ENCODE measurements around the gene HOMEZ.
"Not testable (repeated sequence)": the region's sequence is repeated elsewhere in the genome, so short reads cannot be mapped to it uniquely, and the experiment has no call there.

Gene HOMEZ

DNA sequence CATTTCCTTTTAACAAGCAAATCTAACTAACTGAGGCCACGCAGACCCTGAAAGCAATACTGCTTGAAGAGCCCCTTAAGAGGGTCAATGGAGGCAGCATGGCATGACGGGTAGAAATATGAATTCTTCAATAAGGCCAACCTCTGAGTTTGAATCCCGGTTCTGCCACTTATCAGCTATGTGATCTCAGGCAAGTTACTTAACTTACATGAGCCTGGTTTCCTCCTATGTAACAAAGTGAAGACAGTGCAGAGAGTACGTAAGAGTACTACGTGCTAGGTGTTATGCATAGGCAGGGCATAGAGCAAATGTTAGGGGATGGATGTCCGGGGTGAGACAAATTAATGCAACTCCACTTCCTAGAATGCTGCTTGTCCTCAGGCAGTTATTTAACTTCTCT is 4.7 kb downstream of the HOMEZ start:
- DNase-seq (ENCODE audit: low spot score) = no peak

DNA sequence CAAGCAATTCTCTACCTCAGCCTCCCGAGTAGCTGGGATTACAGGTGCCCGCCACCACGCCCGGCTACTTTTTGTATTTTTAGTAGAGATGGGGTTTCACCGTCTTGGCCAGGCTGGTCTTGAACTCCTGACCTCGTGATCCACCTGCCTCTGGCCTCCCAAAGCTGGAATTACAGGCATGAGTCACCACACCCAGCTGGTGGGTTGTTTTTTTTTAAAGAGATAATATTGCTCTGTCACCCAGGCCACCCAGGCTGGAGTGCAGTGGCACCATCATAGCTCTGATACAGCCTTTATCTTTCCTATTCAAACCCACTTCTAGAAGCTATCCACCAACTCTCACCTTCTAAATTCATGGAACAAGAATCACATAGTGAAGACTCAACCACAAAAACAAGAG is 8.0 kb downstream of the HOMEZ start:
- not testable (repeated sequence) for DNase-seq (ENCODE audit: low spot score)

DNA sequence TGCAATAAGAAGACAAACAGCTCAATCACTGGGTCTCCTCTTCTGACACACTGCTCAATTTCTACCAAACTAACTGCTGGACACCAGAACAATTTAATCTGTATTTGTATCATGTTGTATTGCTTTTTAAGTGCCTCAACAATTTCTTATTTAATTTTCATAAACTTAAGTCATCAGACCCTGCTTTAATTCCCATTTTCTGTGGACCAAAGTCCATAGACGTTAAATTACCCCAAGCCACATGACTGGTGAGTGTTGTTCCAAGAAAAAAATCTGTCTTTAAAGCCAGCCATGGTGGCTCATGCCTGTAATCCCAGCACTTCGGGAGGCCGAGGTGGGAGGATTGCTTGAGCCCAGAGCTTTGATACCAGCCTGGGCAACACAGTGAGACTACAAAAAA is 8.7 kb downstream of the HOMEZ start:
- DNase-seq (ENCODE audit: low spot score) = no peak

DNA sequence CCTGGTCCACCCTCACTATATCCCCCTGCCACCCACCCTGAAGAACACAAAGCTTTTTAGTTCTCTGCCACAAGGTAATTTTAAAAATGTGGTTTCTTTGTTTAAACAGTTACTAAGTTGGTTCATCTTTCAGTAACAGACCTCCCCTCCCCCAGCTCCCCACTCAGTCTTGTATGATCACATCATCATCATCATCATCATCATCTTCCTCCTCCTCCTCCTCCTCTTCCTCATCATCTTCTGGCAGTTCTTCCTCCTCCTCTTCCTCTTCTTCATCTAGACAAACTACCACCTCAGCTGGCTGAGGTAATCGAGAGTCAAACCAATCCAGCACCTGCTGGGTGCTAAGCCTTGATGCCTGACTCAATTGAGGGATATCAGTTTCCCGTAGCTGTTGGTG is 10.5 kb downstream of the HOMEZ start:
- no peak for DNase-seq (ENCODE audit: low spot score)

DNA sequence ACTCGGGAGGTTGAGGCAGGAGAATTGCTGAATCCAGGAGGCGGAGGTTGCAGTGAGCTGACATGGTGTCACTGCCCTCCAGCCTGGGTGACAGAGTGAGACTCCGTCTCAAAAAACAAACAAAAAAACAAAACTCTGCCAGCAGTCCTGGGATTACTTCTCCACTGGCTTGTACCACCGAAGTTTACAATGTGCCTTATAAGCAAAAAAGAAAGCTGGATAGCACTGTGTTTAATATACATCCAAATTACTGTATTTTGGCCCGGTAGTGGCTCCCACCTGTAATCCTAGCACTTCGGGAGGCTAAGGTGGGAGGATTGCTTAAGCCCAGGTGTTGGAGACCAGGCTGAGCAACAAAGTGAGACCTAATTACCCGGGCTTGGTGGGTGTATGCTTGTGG is 16.7 kb downstream of the HOMEZ start:
- DNase-seq (ENCODE audit: low spot score) = no peak

DNA sequence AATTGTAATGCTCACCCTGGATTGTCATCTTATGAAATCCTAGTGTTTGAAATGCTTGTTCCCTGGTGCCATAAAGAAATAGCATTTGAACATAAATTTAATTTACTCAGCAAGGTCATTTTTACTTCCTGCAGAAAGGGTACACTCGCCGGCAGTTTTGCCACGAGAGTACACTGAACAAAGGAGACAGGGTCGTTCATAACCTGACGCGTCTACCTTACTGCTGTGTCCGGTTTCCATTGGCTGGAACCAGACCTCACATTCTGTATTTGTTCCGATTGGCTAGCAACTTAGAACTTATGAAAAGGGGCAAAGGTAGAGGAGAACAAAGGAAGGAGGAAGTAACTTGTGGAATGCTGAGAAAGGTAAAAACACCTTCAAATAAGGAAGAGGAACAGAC is 25.1 kb downstream of the HOMEZ start:
- DNase-seq (ENCODE audit: low spot score) = not testable (repeated sequence)

DNA sequence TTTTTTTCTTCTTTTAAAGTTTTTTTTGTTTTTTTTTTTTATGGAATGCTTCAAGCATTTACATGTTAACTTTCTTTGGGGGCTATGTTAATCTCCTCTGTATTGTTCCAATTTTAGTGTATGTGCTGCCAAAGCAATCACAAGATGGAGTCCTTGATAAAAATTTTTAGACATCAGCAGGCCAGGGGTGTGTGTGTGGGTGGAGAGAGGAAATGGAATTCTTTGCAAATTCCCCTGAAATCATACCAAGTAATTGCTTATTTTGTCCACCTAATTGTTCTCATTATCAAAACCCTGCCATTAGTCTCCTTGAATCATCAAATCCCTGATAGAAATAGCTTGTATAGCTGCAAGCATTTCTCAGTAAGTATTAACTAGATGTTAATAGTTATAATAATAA is 26.5 kb downstream of the HOMEZ start:
- no peak for DNase-seq (ENCODE audit: low spot score)

DNA sequence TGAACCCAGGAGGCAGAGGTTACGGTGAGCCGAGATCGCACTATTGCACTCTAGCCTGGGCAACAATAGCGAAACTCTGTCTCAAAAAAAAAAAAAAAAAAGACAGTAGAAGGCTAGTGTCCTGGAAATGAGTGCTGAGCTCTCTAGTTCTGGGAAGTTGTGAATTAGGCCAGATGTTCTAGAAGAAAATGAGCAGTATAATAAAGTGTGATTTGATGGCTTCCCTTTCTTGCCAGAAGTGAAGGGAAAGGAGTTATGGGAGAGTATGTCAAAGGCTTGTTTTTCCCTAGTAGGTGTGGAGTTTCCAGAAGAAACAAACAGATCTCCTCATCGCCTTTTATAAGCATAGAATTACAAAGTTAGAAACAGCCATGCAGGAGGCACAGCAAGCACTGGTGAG is 27.7 kb downstream of the HOMEZ start:
- DNase-seq (ENCODE audit: low spot score) = no peak

DNA sequence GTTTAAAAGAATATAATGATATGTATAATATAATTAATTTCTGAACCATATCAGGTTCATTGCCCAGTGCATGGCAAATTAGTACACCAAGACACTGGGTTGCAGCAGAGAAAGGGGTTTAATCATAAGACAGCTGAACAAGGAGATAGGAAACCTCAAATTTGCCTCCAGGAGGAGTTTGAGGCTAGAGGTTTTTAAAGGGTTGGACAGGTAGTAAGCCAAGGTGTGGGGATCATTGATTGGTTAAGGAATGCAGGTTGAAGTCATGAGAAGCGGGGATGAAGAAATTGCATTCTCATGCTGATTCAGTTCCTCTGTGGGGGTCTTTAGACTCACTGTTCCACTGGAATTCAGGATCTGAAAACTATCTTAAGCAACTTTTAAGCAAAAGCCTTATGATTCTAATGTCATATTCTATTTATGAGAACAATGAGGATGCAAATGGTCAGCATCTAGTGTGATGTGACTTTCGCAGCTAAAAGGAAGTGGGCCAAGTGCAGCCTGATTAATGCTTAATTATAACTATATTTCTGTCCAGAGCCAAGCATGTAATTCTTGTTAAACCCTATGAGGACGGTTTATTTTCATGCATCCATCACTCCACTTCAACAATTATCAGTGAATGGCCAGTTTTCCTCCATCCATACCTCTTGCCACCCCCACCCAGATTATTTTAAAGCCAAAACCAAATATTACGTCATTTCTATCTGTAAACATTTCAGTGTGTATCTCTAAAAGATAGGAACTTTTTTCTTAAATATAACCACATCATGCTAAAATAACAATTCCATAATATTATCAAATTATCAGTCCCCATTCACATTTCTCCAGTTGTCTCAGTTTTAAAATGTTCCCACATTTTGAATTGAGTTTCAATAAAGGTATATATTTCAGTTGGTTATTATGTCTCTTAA is 33.3 kb downstream of the HOMEZ start:
- no peak for DNase-seq (ENCODE audit: low spot score)

DNA sequence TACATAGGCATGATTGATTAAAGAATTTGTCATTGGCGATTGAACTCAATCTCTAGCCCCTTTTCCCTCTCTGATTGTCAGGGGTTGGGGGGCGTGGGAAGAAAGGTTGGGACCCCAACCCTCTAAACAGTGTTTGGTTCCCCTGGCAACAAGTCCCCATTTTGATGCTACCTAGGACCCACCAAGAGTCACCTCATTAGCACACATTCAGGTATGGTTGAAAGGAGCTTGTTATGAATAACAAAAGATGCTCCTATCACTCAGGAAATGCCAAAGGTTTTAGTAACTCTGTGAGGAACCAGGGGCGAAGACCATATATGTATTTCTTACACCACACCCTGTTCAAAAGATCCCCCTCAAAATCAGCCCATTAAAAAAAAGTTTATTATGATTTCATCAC is 33.9 kb downstream of the HOMEZ start:
- DNase-seq (ENCODE audit: low spot score) = no peak

DNA sequence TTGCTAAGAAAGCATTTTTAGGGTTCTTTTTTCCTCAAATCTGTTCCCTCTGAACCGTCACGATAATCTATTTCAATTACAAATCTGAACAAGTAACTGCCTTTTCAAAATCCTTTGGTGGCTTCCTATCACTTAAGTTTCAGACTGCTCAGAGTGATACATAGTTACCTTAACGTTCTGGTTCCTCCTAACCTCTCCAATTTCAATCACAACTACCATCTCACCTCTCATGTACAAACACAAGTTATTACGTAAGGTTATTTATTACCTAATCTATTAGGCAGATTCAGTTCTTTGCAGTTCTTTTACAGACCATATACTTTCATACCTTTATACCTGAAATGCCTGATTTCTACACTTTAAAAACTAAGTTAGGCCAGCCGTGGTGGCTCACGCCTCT is 36.1 kb downstream of the HOMEZ start:
- no peak for DNase-seq (ENCODE audit: low spot score)

DNA sequence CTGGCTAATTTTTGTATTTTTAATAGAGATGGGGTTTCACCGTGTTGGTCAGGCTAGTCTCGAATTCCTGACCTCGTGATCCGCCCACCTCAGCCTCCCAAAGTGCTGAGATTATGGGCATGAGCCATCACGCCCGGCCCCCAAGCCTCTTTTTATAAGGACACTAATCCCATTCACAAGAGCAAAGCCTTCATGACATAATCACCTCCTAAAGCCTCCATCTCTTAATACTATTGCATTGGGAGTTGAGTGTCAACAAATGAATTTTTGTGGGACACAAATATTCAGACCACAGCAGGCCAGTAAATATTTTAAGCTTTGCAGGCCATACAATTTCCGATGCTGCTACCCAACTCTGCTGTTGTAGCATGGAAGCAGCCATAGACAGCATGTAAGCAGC is 37.3 kb downstream of the HOMEZ start:
- DNase-seq (ENCODE audit: low spot score) = no peak

DNA sequence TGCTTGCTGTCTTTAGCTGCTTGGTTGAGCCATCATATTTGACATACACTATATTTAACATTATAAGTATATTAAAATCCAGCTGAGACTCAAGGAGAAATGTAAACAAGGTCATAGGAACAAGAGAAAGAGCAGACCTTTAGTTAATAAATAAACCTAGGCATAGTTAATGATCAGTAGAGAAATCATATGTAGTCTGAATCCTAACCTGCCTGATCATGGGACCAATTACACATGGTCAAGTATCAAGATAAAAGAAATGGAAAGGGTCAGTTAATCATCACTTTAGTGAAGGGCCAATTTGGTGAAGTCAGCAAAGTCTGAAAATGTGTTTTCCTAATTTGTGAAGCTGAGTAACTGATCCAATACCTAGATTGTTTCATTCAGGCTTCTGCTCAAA is 40.6 kb downstream of the HOMEZ start:
- no peak for DNase-seq (ENCODE audit: low spot score)

DNA sequence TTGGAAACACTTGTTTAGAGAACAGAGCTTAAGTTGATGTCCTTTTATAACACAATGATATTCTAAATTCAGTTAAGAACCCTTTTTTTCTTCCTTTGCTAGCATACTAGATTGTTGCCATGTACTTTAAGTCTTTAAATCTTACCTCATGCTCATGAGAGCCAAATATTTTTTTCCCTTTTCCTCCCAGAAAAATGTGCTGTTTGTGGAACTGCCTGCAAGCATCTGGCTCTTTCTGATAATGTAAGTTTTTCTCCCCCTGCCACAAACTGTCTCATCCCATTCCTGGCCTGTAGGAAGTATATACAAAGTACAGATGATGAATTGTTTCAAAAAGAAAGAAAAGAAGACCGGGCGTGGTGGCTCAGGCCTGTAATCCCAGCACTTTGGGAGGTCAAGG is 42.9 kb downstream of the HOMEZ start:
- no peak for DNase-seq (ENCODE audit: low spot score)

DNA sequence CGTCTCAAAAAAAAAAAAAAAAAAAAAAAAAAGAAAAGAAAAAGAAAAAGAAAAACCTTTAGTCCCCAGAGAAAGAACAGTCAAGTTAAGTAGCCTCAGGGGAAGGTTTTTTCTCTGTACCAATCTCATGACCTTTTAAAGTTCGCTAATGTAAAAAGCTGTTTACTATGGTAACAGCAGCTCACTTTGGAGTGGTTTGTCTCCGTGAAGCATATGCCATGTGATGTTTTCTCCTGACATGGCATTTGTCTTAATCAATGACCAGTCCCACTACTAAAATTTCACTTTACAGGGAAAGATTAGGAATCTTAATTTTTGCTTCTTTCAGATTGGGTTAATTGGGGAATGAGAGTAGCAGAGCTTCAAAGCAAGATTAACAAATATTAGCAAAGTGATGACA is 43.9 kb downstream of the HOMEZ start:
- DNase-seq (ENCODE audit: low spot score) = no peak

DNA sequence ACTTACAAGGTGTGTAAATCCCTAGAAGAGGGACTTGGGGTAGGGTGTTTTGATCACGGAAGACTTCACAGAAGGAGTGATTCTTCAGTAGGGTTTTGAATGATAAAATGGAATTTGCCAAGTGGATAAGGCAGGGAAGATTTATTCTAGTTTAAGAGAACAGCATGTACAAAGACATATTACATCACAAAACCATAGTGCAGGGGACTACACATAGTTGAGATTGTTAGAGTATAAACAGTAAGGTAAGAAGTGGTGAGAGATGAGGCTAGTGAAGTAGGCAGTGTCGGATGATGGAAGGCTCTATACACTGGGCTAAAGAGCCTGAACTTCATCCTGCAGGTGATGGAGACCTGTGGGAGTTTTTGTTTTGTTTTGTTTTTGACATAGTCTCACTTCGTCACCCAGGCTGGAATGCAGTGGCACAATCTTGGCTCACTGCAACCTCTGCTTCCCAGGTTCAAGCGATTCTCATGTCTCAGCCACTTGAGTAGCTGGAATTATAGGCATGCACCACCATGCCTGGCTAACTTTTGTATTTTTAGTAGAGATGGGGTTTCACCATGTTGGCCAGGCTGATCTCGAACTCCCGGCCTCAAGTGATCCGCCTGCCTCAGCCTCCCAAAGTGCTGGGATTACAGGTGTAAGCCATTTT is 44.7 kb downstream of the HOMEZ start:
- not testable (repeated sequence) for DNase-seq (ENCODE audit: low spot score)

DNA sequence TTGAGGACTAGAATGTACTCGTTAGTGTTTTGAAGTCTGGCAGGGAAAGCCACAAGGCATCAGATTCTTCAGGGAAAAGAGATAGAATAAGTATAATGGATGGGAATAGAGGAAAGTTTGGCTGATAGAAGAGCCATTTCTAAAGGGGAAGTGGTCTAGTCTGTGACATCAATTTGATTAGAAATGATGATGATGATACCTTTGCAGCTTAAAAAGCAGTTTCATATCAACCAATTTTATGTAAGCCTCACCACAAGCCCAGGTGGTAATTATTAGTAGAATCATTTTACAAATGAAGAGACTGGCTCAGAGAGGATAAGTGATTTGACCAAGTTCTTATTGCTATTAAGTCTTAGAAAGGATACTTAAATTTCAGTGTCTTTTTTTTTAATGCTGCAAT is 45.3 kb downstream of the HOMEZ start:
- no peak for DNase-seq (ENCODE audit: low spot score)

DNA sequence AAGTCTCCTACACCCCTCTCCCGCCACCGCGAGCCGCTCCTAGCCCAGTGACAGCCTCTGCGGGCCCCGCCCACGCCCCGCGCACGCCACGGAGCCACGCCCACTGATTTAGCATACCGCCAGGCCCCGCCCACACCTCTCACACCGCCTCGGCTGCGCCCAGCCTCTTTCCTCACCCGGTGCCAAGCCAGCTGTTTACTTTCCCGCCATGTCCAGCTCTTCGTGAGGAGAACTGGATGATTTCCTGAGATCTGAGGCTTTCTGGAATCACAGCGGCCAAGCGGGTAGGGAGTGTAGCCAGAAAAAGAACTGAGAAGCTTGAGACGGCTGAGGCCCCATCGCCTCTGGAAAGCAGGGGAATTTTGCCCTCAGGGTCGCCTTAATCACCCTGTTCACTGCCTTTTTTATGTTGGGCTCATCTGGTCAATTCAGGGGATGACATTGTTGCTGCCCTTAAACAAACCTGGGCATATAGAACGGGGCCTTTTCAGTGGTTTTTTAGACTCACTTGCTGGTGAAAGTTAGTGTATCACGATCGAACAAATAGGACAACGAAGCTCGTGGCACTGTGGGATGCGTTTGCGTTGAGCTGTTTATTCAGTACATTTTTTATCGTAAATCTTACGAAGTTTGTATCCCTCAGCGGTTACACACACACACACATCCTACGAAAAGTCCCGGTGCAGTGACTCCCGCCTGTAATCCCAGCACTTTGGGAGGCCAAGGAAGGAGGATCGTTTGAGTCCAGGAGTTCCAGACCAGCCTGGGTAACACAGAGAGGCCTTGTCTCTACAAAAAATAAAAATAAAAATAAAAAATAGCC is 47.9 kb downstream of the HOMEZ start, which contains the start of gene RNF212B:
Gene RNF212B, plus strand, starts transcription at position 165 of the 823 bp plus-strand sequence. CDS start 2,410 bp downstream, outside the sequence.
- peak; percentile 91 for DNase-seq (ENCODE audit: low spot score)

DNA sequence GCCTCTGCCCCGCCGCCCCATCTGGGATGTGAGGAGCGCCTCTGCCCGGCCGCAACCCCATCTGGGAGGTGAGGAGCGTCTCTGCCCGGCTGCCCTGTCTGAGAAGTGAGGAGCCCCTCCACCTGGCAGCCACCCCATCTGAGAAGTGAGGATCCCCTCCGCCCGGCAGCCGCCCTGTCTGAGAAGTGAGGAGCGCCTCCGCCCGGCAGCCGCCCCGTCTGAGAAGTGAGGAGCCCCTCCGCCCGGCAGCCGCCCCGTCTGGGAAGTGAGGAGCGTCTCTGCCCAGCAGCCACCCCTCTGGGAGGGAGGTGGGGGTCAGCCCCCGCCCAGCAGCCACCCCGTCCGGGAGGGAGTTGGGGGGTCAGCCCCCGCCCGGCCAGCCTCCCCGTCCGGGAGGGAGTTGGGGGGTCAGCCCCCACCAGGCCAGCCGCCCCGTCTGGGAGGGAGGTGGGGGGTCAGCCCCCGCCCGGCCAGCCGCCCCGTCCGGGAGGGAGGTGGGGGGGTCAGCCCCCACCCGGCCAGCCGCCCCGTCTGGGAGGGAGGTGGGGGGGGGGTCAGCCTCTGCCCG is 53.6 kb downstream of the HOMEZ start:
- not testable (repeated sequence) for DNase-seq (ENCODE audit: low spot score)

DNA sequence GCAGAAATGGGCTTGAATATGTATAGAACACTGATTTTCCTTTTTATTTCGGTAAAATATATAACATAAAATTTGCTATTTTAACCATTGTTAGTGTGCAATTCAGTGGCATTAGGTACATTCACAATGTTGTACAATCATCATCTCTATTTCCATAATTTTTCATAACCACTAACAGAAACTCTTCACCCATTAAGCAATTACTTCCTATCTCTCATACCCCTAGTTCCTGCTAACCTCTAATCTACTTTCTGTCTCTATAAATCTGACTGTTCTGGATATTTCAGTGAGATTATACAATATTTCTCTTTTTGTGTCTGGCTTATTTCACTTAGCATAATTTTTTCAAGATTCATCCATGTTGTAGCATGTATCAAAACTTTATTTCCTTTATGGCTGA is 57.1 kb downstream of the HOMEZ start:
- no peak for DNase-seq (ENCODE audit: low spot score)

DNA sequence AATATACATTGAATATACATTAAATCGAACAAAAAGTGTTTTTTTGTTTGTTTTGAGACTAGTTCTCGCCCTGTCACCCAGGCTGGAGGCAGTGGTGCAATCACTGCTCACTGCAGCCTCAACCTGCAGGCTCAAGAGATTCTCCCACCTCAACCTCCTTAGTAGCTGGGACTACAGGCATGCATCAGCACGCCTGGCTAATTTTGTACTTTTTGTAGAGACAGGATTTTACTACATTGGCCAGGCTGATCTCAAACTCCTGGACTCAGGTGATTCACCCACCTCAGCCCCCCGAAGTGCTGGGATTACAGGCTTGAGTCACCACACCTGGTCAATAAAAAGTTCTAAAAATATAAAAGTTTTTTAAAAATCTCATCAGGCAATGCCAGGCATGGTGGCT is 58.4 kb downstream of the HOMEZ start:
- no peak for DNase-seq (ENCODE audit: low spot score)

DNA sequence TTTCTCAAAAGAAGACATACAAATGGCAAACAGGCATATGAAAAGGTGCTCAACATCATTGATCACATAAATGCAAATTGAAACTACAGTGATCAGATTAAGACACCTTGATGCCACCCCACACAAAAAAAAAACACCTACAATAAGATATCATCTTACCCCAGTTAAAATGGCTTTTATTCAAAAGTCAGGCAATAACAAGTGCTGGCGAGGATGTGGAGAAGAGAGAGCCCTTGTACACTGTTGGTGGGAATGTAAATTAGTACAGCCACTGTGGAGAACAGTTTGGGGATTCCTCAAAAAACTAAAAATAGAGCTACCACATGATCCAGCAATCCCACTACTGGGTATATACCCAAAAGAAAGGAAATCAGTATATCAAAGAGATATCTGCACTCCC is 61.0 kb downstream of the HOMEZ start:
- not testable (repeated sequence) for DNase-seq (ENCODE audit: low spot score)
